GM19328 (cell line): ENCODE measurements around the gene PDCL2.

ENCODE experiments used
- ATAC-seq: cut with Tn5 transposase; IDR thresholded peaks from one replicate; pipeline ENCODE4 v1.9.1; 2021; ENCODE audit warnings: mild to moderate bottlenecking, moderate library complexity; ENCODE audit not compliant: unreplicated experiment

Gene PDCL2

DNA sequence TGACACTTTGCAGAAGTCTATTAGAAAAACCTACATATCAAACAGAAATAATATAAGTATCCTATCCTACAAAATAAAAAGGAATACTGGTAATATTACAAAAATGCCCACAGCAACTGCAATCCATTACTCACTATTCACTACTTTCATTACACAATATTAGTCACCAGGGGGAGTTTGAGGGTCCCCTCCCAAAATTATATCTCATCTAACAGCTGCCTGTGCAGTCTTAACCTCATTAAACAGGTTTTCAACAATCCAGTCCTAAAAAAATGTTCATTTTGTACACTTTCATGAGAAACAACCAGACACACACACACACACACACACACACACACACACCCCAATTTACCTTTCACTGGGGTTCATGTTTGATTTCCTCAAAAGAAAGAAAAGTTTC, 48.2 kb downstream of the PDCL2 start:
- ATAC-seq: no peak

DNA sequence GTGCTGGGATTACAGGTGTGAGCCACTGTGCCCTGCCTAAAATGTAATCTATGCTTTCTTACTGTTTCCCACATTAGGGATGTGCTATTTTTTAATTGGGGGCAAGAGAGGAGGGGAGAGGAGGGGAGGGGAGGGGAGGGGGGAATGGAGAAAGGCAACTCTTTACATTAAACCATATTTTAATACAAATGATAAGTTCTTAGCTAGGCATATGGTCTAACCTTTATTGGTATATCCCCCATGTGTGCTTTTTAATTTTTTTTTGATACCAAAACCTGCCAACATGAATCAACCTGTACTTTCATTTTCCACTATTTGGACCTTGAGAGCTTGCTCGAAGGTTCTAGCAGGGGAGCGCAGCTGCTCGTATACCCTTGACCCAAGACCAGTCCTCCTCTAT, 51.8 kb downstream of the PDCL2 start:
- ATAC-seq: no peak

DNA sequence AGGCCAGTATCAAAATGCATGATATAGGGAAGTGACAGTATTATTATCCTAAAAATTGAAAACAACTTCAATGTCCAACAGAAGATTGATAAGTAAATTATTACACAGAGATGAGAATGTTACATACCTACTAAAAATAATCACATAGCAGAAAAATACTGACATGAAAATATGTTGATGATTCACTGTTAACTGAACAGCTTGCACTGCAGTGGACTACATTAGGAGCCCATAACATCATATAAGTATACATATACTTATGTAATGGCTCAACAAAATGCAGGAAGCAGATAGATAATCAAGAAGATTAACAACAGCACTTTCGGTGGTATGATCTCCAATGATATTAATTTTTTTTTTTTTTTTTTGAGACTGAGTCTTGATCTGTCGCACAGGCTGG, 52.4 kb downstream of the PDCL2 start:
- ATAC-seq: no peak

DNA sequence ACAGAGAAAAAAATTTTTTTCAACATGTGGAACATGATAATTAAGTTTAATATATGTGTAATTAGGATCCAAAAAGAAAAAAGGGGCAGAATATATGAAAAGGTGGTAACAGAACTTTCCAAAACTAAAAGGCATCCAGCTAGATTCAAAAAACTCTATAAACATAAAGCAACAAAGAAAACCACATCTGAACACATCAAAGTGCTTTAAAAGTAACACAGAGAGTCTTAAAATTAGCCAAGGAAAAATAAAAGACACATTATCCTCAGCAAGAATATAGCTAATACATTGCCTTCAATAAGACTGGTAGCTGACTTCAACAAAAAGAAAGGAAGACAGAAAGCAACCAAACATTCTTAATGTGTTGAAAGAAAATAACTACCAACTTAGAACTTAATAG, 53.5 kb downstream of the PDCL2 start:
- no peak for ATAC-seq

GRCh38 chr4:55534306-55534705, 57.7 kb downstream of the PDCL2 start:
- ATAC-seq: no peak

DNA sequence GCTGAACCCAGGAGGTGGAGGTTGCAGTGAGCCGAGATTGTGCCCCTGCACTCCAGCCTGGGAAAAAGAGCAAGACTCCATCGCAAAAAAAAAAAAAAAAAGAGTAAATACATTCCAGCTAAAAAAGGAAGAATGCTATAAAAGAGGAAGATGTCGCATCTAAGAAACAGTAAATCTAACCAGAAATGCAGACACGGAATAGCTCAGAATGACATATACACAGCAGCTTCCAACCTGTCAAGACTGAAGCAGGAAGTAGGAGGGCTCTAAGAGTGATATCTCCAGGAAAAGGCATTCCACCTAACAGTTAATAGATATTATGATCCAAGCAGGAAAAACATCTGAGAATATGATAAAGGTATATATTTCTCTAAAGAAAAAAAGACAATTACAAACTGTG, 61.4 kb downstream of the PDCL2 start:
- no peak for ATAC-seq

DNA sequence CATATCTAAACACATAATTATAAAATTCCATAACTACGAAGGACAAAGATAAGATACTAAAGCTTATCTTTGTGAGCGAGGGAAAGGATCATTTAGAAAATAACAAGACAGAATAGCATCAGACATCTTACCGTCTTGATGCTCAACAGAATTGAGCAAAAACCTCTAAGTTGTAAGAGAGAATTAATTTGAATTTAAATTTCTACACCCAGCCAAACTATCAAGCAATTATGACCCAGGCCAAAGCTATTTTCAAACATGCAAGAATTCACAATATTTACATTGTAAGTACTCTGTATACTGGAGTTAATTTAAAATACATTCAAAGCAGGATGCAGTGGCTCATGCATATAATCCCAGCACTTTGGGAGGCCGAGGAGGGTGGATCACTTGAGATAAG, 61.9 kb downstream of the PDCL2 start:
- ATAC-seq: no peak

DNA sequence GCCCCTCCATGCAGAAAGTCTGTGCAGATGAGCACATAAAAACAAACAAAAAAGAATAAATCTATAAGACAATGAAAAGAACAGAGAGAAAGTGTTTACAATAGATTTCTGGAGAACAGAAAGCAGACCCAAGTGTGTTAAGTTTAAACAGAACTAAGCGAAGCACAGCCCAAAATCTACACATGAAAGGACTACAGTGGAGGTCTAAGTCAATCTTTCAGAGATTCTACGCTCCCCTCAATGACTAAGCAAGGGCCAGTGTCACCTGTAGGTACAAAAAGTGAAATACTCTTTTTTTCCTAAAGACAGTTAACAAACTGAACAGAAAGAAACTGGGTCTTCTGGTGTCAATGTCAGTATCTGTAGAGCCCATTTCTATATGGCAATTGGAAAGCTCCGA, 63.6 kb downstream of the PDCL2 start:
- ATAC-seq: no peak

DNA sequence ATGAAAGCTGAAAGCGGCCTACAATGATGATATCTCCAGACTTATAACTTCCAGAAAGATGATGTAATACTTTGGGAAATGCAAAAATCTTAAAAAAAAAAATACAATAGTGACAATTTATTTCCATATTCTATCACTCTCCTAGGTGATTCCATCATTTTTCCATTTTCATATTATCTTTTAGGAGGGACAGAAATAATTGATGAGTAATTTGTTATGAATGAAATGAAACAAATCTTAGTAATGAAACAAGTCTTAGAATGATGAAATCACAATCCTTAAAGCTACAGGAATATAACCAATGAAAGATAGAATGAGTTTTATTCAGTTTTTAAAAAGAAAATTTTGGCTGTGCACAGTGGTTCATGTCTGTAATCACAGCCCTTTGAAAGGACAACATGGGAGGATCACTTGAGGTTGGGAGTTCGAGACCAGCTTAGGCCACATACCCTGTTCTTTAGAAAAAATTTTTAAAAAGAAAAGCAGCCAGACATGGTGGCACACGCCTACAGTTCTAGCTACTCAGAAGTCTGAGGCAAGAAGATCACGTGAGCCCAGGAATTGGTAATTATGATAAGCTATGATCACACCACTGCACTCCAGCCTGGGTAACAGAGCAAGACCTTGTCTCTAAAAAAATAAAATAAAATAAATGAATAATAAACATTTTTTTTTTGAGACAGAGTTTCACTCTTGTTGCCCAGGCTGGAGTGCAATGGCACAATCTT, 67.0 kb downstream of the PDCL2 start:
- no peak for ATAC-seq

DNA sequence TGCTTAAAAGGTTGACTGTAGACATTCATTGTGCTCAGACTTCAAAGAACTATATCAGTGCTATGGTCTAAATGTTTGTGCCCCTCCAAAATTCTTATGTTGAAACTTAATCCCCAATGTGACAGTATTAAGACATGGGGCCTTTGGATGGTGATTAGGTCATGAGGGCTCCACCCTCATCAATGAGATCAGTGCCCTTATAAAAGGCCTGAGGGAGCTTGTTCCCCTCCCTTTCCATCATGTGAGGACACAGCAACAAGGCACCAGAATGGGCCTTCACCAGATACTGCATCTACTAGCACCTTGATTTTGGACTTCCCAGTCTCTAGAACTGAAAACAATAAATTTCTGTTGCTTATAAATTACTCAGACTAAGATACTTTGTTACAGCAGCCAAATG, 73.6 kb downstream of the PDCL2 start:
- ATAC-seq: no peak

DNA sequence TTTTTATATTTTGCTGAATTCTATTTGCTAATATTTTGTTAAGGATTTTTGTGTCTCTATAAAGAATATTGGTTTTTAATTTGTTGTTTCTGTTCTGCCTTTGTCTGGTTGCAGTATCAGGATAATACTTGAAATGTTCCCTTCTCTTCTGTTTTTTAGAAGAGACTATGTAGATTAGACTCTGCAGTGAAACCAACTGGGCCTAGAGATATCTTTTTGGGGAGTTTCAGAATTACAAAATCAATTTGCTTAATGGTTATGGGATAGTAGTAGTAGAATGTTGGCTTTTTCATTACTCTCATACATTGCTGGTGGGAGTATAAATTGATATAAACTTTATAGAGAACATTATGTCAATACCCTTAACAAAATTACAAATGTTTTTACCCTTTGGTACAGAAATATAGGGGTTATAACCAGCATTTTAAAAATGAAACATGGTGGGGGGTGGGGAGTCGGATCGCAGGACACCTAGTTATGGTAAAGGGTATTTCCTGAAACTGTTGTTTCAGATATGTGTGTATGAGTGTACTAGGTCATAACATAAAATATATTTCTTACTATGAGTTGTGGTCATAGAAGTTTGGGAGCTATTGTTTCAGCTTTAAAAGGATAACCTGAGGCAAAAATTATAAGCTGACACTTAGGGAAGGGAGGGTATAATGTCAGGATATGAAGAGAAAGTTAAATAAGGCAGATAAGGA, 74.4 kb downstream of the PDCL2 start:
- no peak for ATAC-seq

- no peak for ATAC-seq
These were observed 79.0 kb downstream of the PDCL2 start for GRCh38 chr4:55512922-55513571.

GRCh38 chr4:55512077-55512476, 80.0 kb downstream of the PDCL2 start:
- no peak for ATAC-seq

DNA sequence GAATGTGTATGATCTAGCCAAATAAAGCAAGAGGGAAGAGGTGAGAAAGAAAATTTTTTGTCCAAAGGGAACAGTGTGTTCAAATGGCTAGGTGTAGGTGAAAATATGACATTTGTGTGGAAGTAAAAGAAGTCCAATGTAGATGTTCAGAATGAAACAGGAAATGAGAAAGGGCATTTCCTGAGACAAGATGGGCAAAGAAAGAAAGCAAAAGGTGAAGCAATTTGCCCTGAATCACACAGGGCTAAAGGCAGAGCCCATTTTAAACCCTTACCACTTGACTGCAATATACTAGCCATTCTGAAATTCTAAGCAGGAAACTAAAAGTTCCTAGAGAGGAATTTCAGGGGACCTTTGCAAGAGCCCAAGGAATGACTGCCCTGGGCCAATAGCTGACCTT, 81.4 kb downstream of the PDCL2 start:
- no peak for ATAC-seq

- no peak for ATAC-seq
These were observed 82.8 kb downstream of the PDCL2 start for GRCh38 chr4:55509266-55509665.

DNA sequence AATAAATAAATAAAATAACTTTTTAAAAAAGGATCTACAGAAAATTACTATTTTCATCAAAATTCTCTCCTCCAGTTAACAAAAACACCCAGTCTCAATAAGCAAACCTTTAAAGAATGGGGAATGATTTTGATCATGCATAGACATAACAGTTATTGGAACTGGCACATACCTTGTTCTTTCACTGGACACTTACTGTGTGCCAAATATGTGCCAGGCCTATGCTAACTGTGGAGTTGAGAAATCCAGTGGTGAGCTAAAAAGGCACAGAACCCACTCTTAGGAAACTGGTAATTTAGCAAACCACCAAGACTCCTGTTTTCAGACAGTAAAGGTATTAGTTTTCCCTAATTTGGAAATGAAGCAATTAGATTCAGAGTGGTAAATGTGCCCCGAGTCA, 84.4 kb downstream of the PDCL2 start:
- no peak for ATAC-seq
